BLaER1 (cell line): ENCODE measurements around the gene NDUFS7.

Experiments
- H3K27ac ChIP-seq: shearing (Covaris generic); formaldehyde crosslinking; 2 replicates; pipeline ENCODE4 v1.8.1; 2022
- H3K27me3 ChIP-seq: shearing (Covaris generic); formaldehyde crosslinking; 2 replicates; pipeline ENCODE4 v1.8.1; 2022
- H3K36me3 ChIP-seq: shearing (Covaris generic); formaldehyde crosslinking; 2 replicates; pipeline ENCODE4 v1.8.1; 2022
- H3K4me1 ChIP-seq: shearing (Covaris generic); formaldehyde crosslinking; 2 replicates; pipeline ENCODE4 v1.8.1; 2022
- H3K4me2 ChIP-seq: shearing (Covaris generic); formaldehyde crosslinking; 2 replicates; pipeline ENCODE4 v1.8.1; 2022
- H3K4me3 ChIP-seq: shearing (Covaris generic); formaldehyde crosslinking; 2 replicates; pipeline ENCODE4 v1.8.1; 2022
- H3K9ac ChIP-seq: shearing (Covaris generic); formaldehyde crosslinking; 2 replicates; pipeline ENCODE4 v1.8.1; 2022
- H3K9me3 ChIP-seq: shearing (Covaris generic); formaldehyde crosslinking; 2 replicates; pipeline ENCODE4 v1.8.1; 2022
- H4K20me1 ChIP-seq: shearing (Covaris generic); formaldehyde crosslinking; 2 replicates; pipeline ENCODE4 v1.8.1; 2022
- Cebpa-rat ChIP-seq: shearing (Covaris generic); IDR thresholded peaks from 2 replicates; pipeline ENCODE4 v1.8.1; 2022

NDUFS7 gene

GRCh38 chr19:1383312-1384084 lies at the start of gene NDUFS7:
Gene NDUFS7 (plus strand): TSS chr19:1383907. CDS start chr19:1383927, 20 bp downstream.
- Histone ChIP-seq H3K27ac (peak within 1 kb of the TSS; percentile 91), H3K9me3 (no peaks in the 10 kb centered on the region), H3K4me1 (peaks cover 37% of the 10 kb centered on the region), H3K9ac (peak within 1 kb of the TSS; percentile 87), H3K4me3 (peak within 1 kb of the TSS; percentile 94), H3K27me3 (no peaks in the 10 kb centered on the region), H3K36me3 (peaks cover 29% of the 10 kb centered on the region), H4K20me1 (peaks cover 42% of the 10 kb centered on the region), H3K4me2 (peak within 1 kb of the TSS; percentile 96)
- TF ChIP-seq Cebpa-rat: peak; percentile 91

- Histone ChIP-seq H3K4me2 (peak overlapping the region; percentile 71), H3K4me1 (peaks cover 68% of the 10 kb centered on the region)
Measured at GRCh38 chr19:1336079-1336684, 47.5 kb upstream of the NDUFS7 start.

GRCh38 chr19:1340681-1341469 lies 42.8 kb upstream of the NDUFS7 start:
- no peaks in the 10 kb centered on the region for H3K27me3 ChIP-seq
- no peak overlapping the region for H3K27ac ChIP-seq
- no peaks in the 10 kb centered on the region for H4K20me1 ChIP-seq
- no peaks in the 10 kb centered on the region for H3K9me3 ChIP-seq
- H3K4me3 ChIP-seq: no peak overlapping the region
- TF ChIP-seq Cebpa-rat: no peak
- H3K9ac ChIP-seq: no peak overlapping the region
- peaks cover 48% of the 10 kb centered on the region for H3K4me1 ChIP-seq
- H3K36me3 ChIP-seq: no peaks in the 10 kb centered on the region
- H3K4me2 ChIP-seq: peak overlapping the region; percentile 4; the same call in 1 of the 2 replicates

More at GRCh38 chr19:1336079-1336684, 47.5 kb upstream of the NDUFS7 start:
- Histone ChIP-seq H3K9me3 (no peaks in the 10 kb centered on the region), H3K9ac (no peak overlapping the region), H4K20me1 (no peaks in the 10 kb centered on the region), H3K27ac (no peak overlapping the region), H3K27me3 (no peaks in the 10 kb centered on the region), H3K36me3 (no peaks in the 10 kb centered on the region), H3K4me3 (no peak overlapping the region)
- no peak for TF ChIP-seq Cebpa-rat

GRCh38 chr19:1343041-1343440 lies 40.7 kb upstream of the NDUFS7 start:
- Histone ChIP-seq H3K27ac (no peak overlapping the region), H3K9me3 (no peaks in the 10 kb centered on the region), H3K4me2 (no peak overlapping the region), H3K4me3 (no peak overlapping the region), H4K20me1 (no peaks in the 10 kb centered on the region), H3K36me3 (no peaks in the 10 kb centered on the region), H3K27me3 (no peaks in the 10 kb centered on the region), H3K9ac (no peak overlapping the region), H3K4me1 (peaks cover 48% of the 10 kb centered on the region)
- no peak for TF ChIP-seq Cebpa-rat

- H3K27ac ChIP-seq: no peak overlapping the region
- no peaks in the 10 kb centered on the region for H3K9me3 ChIP-seq
- no peak overlapping the region for H3K4me2 ChIP-seq
- H3K9ac ChIP-seq: no peak overlapping the region
- H3K27me3 ChIP-seq: no peaks in the 10 kb centered on the region
- no peaks in the 10 kb centered on the region for H3K36me3 ChIP-seq
- no peaks in the 10 kb centered on the region for H4K20me1 ChIP-seq
- TF ChIP-seq Cebpa-rat: no peak
- H3K4me3 ChIP-seq: no peak overlapping the region
- H3K4me1 ChIP-seq: peaks cover 42% of the 10 kb centered on the region
Measured at GRCh38 chr19:1349211-1349610, 34.5 kb upstream of the NDUFS7 start.

- H3K9me3 ChIP-seq: no peaks in the 10 kb centered on the region
- no peak for TF ChIP-seq Cebpa-rat
- no peaks in the 10 kb centered on the region for H3K27me3 ChIP-seq
- no peak overlapping the region for H3K4me3 ChIP-seq
- H3K4me1 ChIP-seq: peaks cover 32% of the 10 kb centered on the region
- 0 out of 2 replicates have a peak, but pooled peaks cover 4% of the 10 kb centered on the region for H4K20me1 ChIP-seq
- H3K36me3 ChIP-seq: no peaks in the 10 kb centered on the region
- no peak overlapping the region for H3K4me2 ChIP-seq
- H3K27ac ChIP-seq: no peak overlapping the region
- H3K9ac ChIP-seq: no peak overlapping the region
Measured at GRCh38 chr19:1350867-1351266, 32.8 kb upstream of the NDUFS7 start.

GRCh38 chr19:1351381-1351851 lies 32.3 kb upstream of the NDUFS7 start:
- Histone ChIP-seq H3K9ac (no peak overlapping the region), H3K4me1 (peaks cover 32% of the 10 kb centered on the region), H3K4me3 (no peak overlapping the region), H3K27ac (no peak overlapping the region), H4K20me1 (0 out of 2 replicates have a peak, but pooled peaks cover 10% of the 10 kb centered on the region), H3K27me3 (no peaks in the 10 kb centered on the region), H3K9me3 (no peaks in the 10 kb centered on the region), H3K4me2 (no peak overlapping the region), H3K36me3 (no peaks in the 10 kb centered on the region; the same call in 1 of the 2 replicates)
- TF ChIP-seq Cebpa-rat: no peak

- Histone ChIP-seq H3K9me3 (no peaks in the 10 kb centered on the region), H3K4me1 (peaks cover 38% of the 10 kb centered on the region), H3K27ac (no peak overlapping the region), H3K9ac (no peak overlapping the region), H4K20me1 (0 out of 2 replicates have a peak, but pooled peaks cover 13% of the 10 kb centered on the region), H3K27me3 (no peaks in the 10 kb centered on the region), H3K4me3 (no peak overlapping the region), H3K36me3 (peaks cover 12% of the 10 kb centered on the region), H3K4me2 (peak overlapping the region; percentile 91; the same call in 1 of the 2 replicates)
- TF ChIP-seq Cebpa-rat: no peak
Measured at GRCh38 chr19:1353144-1353543, 30.6 kb upstream of the NDUFS7 start.

GRCh38 chr19:1354970-1355567 lies 28.6 kb upstream of the NDUFS7 start:
- Histone ChIP-seq H3K9ac (peak overlapping the region; percentile 86), H3K36me3 (peaks cover 30% of the 10 kb centered on the region), H3K9me3 (no peaks in the 10 kb centered on the region), H4K20me1 (peaks cover 15% of the 10 kb centered on the region; the same call in 1 of the 2 replicates), H3K4me1 (peaks cover 40% of the 10 kb centered on the region), H3K4me2 (peak overlapping the region; percentile 93), H3K27me3 (no peaks in the 10 kb centered on the region), H3K4me3 (peak overlapping the region; percentile 91), H3K27ac (peak overlapping the region; percentile 88)
- TF ChIP-seq Cebpa-rat: no peak
